ENCODE data around the gene CABP2.
A peak's percentile ranks its signal among the peaks of the same experiment; 100 is the strongest.

Gene CABP2

DNA sequence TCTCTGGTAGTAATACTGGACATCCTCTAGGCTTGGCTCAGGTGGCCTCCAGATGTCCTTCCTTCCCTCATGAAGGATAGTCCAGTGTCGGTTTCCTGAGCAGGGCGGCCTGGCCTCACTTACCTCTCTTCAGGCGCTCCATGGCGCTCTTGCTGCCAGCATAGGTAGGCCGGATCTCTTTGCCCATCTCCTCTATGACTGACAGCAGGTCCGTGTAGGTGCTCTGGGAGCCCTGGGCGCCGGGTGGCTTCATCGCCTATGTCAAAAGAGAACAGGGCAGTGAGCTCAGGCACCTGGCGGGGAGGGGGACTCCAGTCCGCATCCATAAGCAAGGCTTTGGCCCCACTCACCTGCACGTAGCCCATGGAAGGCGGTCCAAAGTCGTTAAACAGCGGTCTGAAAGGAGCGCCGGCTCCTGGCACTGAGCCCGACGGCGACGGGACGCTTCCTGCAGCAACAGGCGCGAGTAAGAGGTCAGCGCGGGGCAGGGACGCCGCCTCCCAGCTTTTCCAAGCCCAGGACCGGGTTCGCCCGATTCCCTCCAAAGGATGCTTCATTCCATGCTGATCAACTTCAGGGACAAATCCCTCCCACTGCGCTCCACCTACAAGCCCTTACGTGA is 15.9 kb downstream of the CABP2 start:
- no peak for DNase-seq

DNA sequence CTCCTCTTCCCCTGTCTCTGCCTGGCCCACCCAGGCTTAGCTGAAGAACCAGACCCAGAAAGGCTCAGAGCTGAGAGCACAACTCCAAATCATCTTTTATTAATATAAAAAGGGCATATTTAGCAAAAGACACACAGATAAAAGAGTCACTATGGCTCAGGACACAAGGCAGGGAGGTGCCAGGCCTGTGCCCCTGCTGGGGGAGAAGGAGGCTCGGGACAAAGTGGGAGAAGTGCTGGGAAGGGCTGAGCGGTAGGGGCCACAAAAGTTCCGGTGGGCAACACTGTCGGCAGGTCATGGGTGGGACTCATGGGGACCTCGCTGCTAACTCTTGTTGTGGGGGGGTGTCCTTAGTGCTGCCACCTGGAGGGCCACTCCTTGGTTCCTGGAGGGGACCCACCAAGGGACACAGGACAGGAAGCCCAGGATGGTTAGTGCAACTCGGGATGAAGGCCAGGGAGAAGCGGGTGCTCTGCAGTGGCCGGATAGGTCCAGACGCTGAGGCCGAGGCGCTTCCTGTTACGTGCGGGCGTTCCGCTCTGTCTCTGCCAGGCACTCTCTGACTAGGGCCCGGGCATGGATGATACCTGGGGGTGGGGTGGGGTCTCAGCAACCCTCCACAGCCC is 16.7 kb downstream of the CABP2 start:
- no peak for DNase-seq

DNA sequence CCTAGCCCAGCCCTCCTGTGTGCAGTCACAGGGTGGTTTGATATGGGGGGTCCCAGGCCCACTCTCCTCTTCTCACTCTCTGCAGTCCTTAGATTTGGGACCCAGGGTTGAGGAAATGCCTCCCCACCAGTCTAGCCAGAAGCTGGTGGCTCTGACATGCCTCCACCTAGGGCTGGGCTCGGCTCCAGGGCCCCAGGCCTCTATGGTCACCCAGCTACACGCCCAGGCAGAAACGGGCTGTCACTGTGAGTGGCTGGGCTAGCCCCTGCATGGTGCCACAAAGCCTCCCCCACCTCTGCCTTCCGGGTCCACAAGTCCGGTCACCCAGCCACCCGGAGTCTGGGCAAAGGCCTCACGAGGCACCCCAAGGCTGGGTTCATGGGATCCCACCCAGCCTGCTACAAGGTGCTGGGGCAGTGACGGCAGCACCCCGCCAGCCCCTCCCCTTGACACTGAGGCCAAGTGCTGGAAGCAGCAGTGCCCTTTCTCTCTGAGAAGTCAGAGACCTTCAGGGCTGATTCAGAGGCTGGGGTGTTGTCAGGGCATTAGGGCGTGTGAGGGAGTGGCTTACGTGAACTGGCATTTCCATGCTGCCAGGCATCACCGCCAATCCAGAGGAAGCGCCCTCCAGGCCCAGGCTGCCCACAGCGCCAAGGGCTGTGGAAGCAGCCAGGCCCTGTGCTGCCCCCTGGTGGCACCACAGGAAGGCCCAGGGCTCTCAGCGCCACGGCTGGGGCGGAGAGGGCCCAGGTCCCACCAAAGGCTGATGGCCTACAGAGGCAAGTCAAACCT is 17.4 kb downstream of the CABP2 start:
- peak; percentile 59 for DNase-seq

DNA sequence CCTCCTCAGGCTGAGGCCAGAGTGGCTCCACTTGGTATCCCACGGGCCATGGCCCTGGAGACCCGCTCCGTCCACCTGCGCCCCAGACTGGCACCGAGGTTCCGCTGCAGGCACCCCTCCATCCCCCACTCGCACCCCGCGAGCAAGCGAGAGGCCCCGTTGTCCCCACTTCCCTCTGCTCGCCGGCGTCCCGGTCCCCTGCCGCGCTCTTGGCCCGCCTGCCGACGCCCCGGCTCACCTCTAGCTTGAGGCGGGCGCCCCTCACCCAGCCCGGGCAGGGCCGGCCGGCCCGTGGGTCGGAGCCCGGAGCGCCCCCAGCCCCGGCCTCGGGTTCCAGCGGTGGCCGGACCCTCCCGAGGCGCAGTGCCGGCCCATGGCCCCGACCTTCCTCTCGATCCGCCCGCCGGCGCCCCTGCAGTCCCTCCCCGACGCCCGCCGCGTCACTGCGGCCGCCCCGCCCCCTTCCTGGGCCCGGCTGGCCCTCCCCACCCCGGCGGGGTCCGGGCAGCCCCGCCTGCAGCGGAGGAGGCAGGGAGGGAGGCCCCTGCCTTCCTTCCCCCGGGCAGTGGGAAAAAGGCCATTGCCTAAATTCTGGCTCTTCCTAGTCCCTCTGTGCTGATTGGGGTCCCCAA is 18.2 kb downstream of the CABP2 start, which contains the start of gene PITPNM1:
PITPNM1 (minus strand) TSS at position 414 of the 632 bp plus-strand sequence. CDS start 1,183 bp downstream, outside the sequence.
- no peak for DNase-seq

DNA sequence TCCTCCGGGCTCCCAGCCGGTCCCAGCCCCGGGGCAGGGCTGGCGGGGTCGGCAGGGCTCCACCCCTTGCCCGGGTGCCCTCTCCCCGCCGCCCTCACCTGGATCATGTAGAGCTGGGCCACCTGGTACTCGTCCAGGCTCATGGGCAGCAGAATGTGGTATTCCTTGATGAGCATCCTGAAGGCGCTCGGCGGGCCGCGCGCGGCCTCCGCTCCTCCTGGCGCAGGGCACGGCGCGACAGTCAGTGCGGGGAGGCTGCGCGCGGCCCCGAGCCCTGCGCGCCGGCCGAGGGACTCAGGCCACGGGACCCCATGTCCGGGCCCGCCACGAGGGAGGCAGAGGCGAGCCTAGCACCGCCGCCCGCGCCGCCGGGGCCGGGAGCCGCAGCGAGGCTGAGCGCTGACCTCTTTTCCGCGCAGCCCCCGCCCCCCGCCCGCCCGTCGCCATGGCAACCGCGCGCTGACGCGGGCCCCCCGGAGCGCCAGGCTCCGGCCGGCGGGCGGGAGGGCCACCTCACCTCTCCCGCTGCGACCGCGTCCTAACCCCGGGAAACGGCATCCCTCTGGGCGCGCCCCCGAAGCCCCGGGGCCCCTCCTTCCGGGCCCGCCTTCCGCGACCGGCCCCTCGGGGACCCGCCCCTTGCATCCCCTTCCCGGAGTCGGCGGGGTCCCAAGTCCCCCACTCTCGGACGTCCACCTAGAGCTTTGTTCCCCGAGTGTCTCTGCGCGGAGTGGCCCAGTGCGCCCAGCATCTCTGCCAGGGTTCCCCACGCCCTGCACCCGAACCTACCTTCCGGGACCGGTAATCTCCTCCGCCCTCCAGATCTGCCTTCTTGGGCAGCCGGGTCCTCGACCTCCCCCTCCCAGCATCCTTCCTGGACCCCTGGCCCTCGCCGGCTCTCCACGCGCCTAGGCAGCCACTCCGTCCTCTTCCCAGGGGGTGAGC is 19.0 kb downstream of the CABP2 start:
- DNase-seq, result no peak

DNA sequence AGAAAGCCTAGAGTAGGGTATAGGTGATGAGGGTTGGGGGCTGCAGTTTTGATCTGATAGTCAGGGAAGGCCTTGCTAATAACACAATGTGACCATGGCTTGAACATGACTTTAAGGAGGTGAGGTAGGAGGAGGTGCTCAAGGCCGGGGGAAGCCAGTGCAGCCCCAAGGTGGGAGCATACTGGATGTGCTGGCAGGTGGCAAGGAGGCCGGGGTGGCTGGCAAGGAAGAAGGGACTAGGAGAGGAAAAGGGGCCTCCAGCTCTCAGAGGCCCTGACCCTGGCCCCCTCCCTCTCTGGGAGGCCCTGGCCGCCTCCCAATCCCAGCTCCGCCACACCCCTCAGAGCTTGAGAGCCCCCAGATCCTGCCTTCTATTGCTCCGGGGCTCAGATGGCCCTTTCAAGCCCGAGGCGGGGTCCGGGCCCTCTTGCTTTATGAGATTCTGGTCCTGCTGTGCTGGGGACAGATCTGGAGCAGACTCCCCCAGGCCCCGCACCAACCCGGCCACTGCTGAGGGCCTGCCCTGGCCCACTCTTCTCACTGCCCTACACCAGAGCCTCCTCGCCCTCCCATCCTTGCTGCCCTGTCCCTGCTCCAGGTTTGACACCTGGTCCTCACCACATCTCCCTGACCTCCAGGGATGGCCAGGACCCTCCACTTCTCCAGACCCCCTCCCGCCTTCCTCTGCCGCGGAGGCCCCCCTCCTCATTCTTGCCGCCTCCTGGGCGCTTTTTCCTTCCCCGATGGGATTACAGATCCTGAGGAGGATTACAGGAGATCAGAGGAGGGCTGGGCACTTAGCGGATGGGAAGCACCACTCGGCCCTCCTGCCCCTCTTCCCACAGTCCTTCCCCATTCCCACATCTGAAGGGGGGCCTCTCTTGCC is 19.9 kb downstream of the CABP2 start:
- DNase-seq, result no peak

DNA sequence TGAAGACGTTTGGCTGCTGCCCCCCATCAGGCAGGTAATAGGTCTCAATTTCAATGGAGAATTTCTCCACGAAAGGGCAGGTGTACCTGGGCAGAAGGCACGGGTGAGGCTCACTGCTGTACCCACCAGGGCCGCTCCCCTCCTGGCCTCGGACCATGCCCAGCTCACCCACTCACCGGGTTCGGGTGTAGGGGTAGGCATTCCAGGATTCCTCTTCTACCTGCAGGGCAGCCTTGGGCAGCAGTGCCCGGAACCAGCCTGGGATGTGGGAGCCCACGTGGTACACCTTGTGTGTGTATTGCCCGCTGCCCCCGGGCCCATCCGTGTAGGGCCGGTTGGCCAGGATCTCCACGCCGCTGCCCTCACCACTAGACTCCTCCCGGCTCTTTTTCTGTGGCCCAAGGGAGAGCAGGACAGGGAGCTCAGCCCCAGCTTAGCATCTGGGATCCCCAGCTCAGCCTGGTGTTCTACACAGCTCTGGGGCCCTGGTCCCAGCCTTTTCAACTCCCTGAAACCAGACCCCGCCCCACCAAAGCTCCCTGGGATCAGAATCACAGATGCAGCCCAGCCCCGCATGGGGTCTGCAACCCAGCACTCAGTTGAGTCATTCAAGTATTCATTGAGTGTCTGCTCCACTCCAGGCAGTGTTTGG is 20.8 kb downstream of the CABP2 start:
- no peak for DNase-seq

DNA sequence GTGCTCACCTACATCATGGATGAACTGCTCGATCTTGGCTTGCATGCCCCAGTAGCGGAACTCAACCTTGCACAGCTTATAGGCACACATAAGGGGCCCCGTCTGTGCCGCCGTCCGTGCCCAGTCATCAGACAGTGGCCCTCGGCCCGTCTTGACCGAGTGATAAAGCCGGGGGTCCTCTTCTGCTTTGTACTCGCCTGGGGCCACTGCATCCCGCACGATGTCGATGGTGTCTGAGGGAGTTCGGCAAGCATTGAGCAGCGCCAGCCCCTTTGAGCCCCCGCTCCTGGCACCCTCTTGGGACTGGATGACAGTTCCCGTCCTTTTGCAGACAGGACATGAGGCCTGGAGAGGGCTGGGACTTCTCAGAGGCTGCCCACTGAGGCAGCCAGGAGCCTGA is 21.4 kb downstream of the CABP2 start:
- no peak for DNase-seq

DNA sequence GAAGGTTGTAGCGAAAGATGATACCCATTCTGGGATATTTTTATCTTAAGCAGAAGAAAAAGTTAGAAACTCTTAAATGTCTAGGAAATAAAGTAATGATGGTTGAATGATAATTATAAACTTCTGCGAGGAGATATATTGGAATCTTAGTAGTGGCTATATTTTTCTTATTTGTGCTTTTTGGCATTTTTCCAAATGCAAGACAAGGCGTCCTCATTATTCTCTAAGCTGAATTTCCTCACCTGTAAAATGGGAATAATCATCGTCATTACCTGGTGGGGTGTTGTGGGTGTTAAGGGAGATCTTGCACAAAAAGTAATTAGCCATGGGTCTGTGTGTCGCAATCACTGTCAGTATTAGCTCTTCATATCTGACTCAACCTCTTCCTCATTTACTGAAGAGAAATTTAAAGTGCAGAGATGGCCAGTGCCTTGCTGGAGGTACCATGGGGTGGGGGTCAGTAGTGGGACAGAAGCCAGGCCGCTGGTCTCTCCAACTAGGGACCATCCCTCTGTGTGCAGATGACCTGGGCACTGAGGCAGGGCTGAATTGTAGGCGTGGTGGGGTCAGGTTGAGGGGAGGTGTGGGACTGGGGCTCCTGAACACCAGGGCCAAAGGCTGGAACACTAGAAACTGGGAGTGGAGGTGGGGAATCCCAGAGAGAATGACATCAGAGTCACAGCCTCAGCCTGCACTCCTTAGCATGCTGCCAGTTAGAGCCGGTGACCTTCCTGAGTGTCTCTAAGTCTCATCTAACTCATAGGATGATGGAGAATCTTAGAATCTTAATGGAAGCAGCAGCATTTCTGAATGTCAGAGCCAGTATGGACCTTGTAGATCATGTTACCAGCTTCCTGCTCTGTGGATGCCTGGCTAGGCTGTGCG is 22.2 kb downstream of the CABP2 start:
- DNase-seq, result no peak

DNA sequence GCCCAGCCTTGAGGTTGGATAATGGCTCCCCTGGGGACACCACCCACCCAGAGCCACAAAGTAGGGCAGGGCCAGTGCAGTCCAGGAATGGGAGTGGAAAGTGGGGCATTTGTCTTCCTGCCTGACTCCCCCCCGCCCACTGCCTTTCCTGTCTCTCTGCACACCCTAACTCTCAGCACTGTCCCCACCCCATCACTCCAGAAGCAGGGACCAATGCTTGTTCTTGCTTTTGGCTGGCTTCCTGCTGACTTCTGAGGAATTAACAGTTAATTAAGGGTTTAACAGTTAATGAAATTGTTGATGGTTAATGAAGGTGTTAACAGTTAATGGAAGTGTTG is 22.8 kb downstream of the CABP2 start:
- no peak for DNase-seq

DNA sequence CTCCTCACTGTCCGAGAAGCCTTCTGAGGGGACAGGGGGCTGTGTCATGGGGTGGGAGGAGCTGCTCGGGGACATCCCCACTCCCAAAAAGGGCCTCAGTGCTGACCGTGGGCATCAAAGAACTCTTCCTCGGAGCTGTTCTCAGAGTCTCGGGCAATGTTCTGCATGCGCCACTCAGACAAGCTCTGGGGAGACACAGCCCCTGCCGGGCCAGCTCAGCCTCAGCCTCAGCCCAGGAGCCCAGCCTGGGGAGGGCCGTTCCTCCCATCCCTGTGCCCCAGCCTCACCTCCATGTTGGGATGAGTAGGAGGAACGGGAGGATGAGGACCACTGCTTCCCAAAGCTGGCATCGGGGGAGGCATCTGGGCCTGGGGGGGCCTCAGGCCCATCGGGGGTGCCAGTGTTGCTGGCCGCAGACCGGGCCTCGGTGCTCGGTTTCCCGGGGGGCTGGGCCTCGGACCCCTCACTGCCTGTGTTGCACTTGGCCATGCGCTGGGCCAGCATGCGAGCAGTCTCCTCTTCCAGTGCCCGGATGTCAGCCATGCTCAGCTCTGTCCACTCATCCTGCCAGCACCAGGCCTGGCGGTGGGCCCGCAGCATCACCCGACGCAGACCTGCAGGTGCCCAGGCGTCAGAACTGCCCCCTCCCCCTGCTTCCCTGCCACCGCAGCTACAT is 23.3 kb downstream of the CABP2 start:
- DNase-seq, result no peak

DNA sequence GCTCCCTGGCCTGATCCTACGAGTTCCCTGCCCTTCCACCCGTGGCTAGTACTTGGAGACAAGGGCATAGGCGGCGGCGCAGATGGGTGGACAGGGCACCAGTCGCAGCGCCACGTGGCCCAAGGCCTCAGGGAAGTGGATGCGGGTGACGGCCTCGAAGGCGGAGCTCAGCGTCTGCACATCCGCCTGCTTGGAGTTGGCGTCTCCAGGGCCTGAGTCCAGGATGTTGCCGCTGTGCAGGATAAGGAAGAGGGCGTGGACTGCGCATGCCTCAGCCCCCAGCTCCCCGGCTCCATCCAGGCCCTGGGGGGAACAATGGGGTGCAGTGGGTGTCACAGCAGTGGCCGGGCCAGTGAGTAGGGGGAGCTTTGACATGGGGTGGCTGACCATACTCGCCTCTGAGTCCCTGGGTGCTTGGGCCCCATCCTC is 24.7 kb downstream of the CABP2 start:
- DNase-seq, result no peak

DNA sequence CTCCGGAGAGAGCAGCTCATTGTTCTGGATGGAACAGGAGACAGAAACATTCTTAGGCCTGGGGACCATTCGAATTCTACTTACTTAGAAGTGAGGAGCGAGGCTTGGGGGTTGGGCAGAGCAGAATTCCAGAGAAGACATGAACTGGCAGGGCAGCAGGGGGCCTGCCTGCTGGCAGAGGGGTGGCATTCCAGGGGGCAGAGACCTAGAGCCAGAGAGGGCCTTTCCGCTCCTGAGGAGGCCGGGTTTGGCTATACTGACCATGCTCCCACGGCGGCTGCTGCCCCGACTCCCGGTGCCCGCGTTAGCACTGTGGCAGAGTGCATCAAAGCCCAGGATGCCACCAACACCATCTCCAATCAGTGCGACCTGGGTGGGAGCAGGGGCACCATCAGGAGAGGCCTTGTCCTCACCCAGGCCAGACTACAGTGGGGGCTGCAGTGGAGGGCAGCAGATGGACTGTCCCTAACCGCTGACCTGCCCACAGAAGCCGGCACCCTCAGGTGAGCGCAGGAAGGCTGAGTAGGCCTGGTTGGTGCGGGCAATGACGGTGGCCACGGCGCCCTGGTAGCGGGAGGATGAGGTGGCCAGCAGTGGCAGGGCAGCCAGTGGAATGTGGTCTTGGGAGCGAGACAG is 25.5 kb downstream of the CABP2 start:
- DNase-seq, result no peak

DNA sequence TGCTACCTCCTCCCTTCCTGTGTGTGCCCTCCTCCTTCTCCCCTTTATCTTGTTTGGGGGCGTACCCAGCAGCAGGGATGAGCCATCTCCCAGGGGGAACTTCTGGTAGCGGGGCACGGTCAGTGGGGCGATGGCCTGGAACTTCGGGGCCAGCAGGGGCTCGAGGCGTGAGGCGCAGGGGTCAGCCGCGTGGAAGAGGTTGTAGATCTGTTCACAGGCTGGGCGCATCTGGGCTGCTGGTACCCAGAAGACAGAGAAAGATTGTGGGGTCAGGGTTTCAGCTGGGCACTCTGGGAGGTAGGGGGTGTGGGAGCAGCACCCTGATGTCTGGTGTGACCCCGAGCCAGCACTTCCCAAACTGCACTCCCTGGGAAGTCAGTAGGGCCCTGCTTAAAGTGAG is 27.1 kb downstream of the CABP2 start:
- DNase-seq, result no peak

DNA sequence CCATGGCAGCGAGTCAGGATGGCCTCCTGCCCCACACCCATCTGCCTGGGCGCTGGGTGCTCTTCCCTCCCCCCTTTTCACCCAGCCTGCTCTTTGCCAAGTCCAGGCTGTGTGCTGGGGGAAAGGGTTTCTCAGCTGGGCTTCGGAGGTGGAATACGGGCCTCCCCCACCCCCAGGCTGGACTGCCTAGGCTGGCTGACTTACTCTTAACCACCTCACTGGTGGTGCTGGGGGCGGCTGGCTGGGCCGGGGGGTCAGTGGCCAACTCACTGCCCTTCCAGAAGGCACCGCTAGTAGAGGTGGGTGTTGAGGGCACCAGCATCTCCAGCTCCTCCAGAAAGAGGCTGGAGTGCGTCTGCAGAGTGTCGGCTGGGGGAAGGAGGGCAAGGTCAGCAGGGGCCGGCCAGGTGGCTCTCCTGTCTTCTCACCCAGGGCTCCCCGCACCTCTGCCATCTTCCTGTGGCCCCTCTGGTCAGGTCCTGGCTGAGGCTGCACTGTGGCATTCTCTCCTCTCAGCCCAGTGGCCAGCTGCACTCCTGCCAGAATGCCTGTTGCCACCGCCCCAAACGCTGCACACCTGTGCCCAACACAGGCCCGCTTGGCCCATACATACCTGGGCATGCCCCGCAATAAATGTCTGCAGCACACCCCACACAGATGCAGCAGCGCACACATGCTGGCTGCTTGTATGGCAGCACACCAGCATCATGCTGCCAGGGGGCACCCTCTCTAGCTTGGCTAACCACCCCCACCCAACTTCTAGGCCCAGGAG is 27.8 kb downstream of the CABP2 start:
- no peak for DNase-seq

DNA sequence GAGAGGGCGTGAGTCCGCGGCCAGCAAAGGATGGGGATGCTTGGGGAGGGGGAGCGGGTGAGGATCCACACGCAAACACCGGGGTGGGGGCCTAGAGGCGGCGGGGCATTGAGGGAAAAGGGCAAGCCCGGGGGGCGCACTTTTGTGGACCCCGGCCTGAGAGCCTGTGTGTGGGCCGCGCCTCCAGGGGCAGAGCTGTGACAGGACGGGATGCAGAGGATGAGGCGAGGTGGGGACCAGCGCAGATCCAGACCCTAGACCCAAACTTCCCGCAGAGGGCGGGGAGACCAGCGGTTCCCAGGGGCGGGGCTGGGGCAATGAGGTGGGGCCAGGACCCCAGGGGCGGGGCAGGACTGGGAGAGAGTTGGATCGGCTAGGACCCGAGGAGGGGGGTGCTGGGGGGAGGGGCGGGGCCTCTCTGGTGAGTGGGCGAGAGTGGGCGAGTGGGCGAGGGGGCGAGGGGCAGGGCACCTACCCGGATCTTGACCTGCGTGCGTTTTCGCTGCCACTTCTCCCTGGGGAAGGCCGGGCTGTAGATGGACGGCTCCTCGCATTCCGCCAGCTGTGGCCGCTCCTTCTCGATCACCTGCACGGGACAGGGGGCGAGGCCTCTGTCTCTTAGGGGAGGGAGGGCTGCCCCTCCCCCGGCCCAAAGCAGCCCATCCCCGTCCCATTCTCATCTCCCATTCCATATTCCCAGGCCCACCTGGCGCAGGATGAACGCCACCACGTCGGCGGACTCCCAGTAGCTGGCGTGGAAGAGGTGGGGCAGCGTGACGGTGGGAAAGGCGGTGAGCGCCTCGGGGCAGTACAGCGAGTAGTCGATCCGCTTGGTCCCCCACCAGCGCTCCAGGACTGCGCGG is 28.6 kb downstream of the CABP2 start:
- DNase-seq, result no peak
